H1 (cell line): ENCODE data around the gene KAT2A. TPM values are rescaled to one million over a fixed set of nuclear protein-coding genes. Genes with fewer than 3 reads are reported as not detected.

Experiments used
- BRCA1 ChIP-seq: IDR thresholded peaks from 2 replicates; pipeline ENCODE4 v1.6.1; 2012; ENCODE audit warnings: low read depth, low read length, improper control_type of control experiment
- CBX5 ChIP-seq: fragments of 300-800, 300-1000 bp; sonication (generic); IDR thresholded peaks from 2 replicates; pipeline ENCODE4 v1.7.1; 2016; ENCODE audit warnings: antibody characterized with exemption, low read length, low read depth
- CHD1 ChIP-seq: IDR thresholded peaks from 2 replicates; pipeline ENCODE4 v1.6.1; 2012; ENCODE audit warnings: low read depth, low read length, improper control_type of control experiment
- CHD7 ChIP-seq: fragments of 300-600 bp; sonication (generic); IDR thresholded peaks from 2 replicates; pipeline ENCODE4 v1.7.1; 2012; ENCODE audit warnings: low read length, moderate library complexity, mild to moderate bottlenecking, inconsistent platforms; ENCODE audit not compliant: insufficient replicate concordance
- CTBP2 ChIP-seq: IDR thresholded peaks from 2 replicates; pipeline ENCODE4 v1.7.0; 2011; ENCODE audit warnings: borderline replicate concordance, mild to moderate bottlenecking, moderate library complexity, mixed read lengths, low read length; ENCODE audit not compliant: insufficient read depth, insufficient read length
- FOSL1 ChIP-seq: IDR thresholded peaks from 2 replicates; pipeline ENCODE4 v1.6.1; 2011; ENCODE audit warnings: mild to moderate bottlenecking, low read depth, low read length, moderate library complexity; ENCODE audit not compliant: insufficient read depth
- GTF2F1 ChIP-seq: IDR thresholded peaks from 2 replicates; pipeline ENCODE4 v1.6.1; 2012; ENCODE audit warnings: low read depth, low read length, improper control_type of control experiment, borderline replicate concordance
- JUND ChIP-seq: IDR thresholded peaks from 2 replicates; pipeline ENCODE4 v1.6.1; 2011; ENCODE audit warnings: mild to moderate bottlenecking, improper control_type of control experiment, low read length
- ZNF274 ChIP-seq: IDR thresholded peaks from 2 replicates; pipeline ENCODE4 v1.7.0; 2012; ENCODE audit warnings: low read length, borderline replicate concordance; ENCODE audit errors: extremely low read depth
- polyA plus RNA-seq, 7 experiments: library from polyadenylated mRNA; depleted of rRNA in 3 of 7; stranded (reverse) in 5 of 7; unstranded in 2 of 7; fragments of >200 nt in 5 of 7; fragments of 200-250 nt in 2 of 7; gene quantifications; 1 replicate in 5 of 7; 2 replicates in 1 of 7; 4 replicates in 1 of 7; pipeline versions ENCODE4 v1.2.1 to v1.2.3, GENCODE V29; 2011 to 2013; ENCODE audit warnings: missing spikeins in 2 of 7, mixed read lengths in 2 of 7
- total RNA-seq: library from RNA; stranded (reverse); fragmentation: NEBNext Ultra II Directional; extraction: Animal tissue kit (Norgen Biotek cat#: 25700); gene quantifications from 2 replicates; pipeline ENCODE4 v1.2.1, GENCODE V29; 2021

The KAT2A gene
- total and polyA plus RNA-seq, 2 of the 8 experiments (the other 6 are each of a cell fraction or from before 2014, with no cell fraction given) = 34.2 to 40.1 TPM

DNA sequence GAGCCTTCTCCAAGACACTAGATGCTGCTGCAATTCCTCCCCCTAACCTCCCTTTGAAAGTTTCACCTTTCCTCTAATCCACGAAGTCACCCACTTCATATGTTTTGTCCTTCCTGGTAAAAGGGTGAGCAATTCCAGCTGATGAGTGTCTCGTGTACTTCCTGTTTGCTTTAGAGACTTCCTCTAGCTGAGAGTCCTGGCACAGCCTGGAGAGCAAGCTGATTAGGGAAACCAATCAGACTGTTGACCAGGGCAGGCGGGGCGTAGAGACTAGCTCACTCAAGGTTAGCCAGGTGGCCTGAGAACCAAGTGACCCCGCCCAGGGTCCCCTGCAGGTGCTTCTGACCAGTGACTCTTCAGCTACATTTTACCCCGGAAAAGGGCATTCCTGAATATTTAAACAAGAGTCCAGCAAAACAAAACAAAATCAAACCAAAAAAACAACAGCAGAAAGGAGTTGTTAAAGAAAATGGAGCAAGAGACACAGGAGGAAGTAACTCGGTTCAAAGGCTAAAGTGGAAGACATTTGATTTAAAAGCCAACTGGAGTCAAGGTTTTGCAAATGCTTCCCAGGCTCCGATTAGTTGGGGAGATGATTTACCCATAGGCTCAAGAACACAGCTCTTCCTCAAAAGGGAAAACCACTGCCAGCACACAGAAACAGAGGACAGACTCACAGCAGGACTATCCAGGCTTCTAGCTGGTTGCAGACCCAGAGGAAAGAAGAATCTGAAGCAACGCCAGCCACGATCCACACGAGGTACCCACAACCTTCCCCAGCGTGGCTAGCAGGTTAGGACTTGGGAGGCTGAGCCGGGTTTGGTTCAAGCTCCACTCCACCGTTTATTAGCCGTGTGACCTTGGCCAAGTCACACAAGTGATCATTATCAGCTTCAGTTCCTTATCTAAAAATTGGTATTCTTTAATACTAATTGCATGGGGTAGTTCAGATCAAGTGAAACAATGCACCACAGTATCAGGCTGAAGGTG, 14.8 kb upstream of the KAT2A start (continued):
- TF ChIP-seq CHD7 (no peak), ZNF274 (no peak), CBX5 (no peak), BRCA1 (no peak), FOSL1 (no peak), CHD1 (no peak), CTBP2 (no peak), GTF2F1 (no peak), JUND (no peak)
